Duodenal mucosa (tissue), 2 donors: ENCODE measurements around the gene DTNB.

Source experiments
- H3K27ac ChIP-seq: one replicate; pipeline ENCODE4 v1.7.0; 2013; ENCODE audit warnings: low read depth, low read length
- H3K27me3 ChIP-seq, 2 donors: one replicate each; pipeline ENCODE4 v1.7.0; 2013; ENCODE audit warnings: low read length in 2 of 2, control low read depth in 1 of 2; ENCODE audit not compliant: insufficient read depth in 2 of 2, control insufficient read depth in 1 of 2
- H3K36me3 ChIP-seq, 2 donors: one replicate each; pipeline ENCODE4 v1.7.0; 2013; ENCODE audit warnings: low read length in 2 of 2, control low read depth in 1 of 2; ENCODE audit not compliant: insufficient read depth in 2 of 2, control insufficient read depth in 1 of 2
- H3K4me1 ChIP-seq, 2 donors: one replicate each; pipeline ENCODE4 v1.7.0; 2013; ENCODE audit warnings: low read length in 2 of 2, control low read depth in 1 of 2; ENCODE audit not compliant: insufficient read depth in 2 of 2, control insufficient read depth in 1 of 2
- H3K4me3 ChIP-seq, 2 donors: one replicate each; pipeline ENCODE4 v1.7.0; 2013; ENCODE audit warnings: low read length in 2 of 2, low read depth in 1 of 2
- H3K9ac ChIP-seq, 2 donors: one replicate each; pipeline ENCODE4 v1.7.0; 2013; ENCODE audit warnings: low read length in 2 of 2, low read depth in 1 of 2
- H3K9me3 ChIP-seq, 2 donors: one replicate each; pipeline ENCODE4 v1.7.0; 2013; ENCODE audit warnings: low read length in 2 of 2, control low read depth in 1 of 2; ENCODE audit not compliant: control insufficient read depth in 1 of 2

DTNB gene

GRCh38 chr2:25378731-25379490, 294.5 kb downstream of the DTNB start:
- H3K4me1 ChIP-seq, result peaks cover 16 to 23% of the 10 kb centered on the region in 2 donors
- H3K27me3 ChIP-seq, result no peaks in the 10 kb centered on the region
- H3K4me3 ChIP-seq, result no peak overlapping the region
- no peak overlapping the region for H3K27ac ChIP-seq
- H3K9me3 ChIP-seq, result no peaks in the 10 kb centered on the region
- H3K9ac ChIP-seq, result no peak overlapping the region
- H3K36me3 ChIP-seq, result no peaks in the 10 kb centered on the region

GRCh38 chr2:25377822-25378421, 295.5 kb downstream of the DTNB start:
- H3K27ac ChIP-seq, result no peak overlapping the region
- H3K4me1 ChIP-seq, result peaks cover 16 to 23% of the 10 kb centered on the region in 2 donors
- no peak overlapping the region for H3K9ac ChIP-seq

GRCh38 chr2:25376750-25377621, 296.4 kb downstream of the DTNB start:
- Histone ChIP-seq H3K27ac (peak overlapping the region; percentile 27), H3K4me1 (peaks cover 16 to 23% of the 10 kb centered on the region in 2 donors), H3K4me3 (peak overlapping the region; percentile 48 to 51), H3K36me3 (no peaks in the 10 kb centered on the region), H3K9ac (peak overlapping the region in 1 of 2 donors; percentile 51), H3K27me3 (no peaks in the 10 kb centered on the region), H3K9me3 (no peaks in the 10 kb centered on the region)

More at GRCh38 chr2:25377822-25378421, 295.5 kb downstream of the DTNB start:
- no peaks in the 10 kb centered on the region for H3K9me3 ChIP-seq
- no peaks in the 10 kb centered on the region for H3K27me3 ChIP-seq
- no peak overlapping the region for H3K4me3 ChIP-seq
- no peaks in the 10 kb centered on the region for H3K36me3 ChIP-seq

- H3K27ac ChIP-seq, result no peak overlapping the region
- H3K4me1 ChIP-seq, result peaks cover 16 to 23% of the 10 kb centered on the region in 2 donors
Measured at GRCh38 chr2:25375989-25376545, 297.3 kb downstream of the DTNB start.

GRCh38 chr2:25375371-25375988, 297.9 kb downstream of the DTNB start:
- Histone ChIP-seq H3K4me1 (peaks cover 16 to 23% of the 10 kb centered on the region in 2 donors), H3K9me3 (no peaks in the 10 kb centered on the region), H3K36me3 (no peaks in the 10 kb centered on the region), H3K27ac (no peak overlapping the region), H3K4me3 (no peak overlapping the region), H3K27me3 (no peaks in the 10 kb centered on the region), H3K9ac (no peak overlapping the region)

More at GRCh38 chr2:25375989-25376545, 297.3 kb downstream of the DTNB start:
- Histone ChIP-seq H3K36me3 (no peaks in the 10 kb centered on the region), H3K4me3 (peak overlapping the region; percentile 48 to 51), H3K9ac (peak overlapping the region in 1 of 2 donors; percentile 51), H3K27me3 (no peaks in the 10 kb centered on the region), H3K9me3 (no peaks in the 10 kb centered on the region)

- Histone ChIP-seq H3K9ac (no peak overlapping the region), H3K4me1 (peaks cover 16 to 23% of the 10 kb centered on the region in 2 donors), H3K36me3 (no peaks in the 10 kb centered on the region), H3K27ac (no peak overlapping the region), H3K27me3 (no peaks in the 10 kb centered on the region), H3K4me3 (no peak overlapping the region), H3K9me3 (no peaks in the 10 kb centered on the region)
Measured at GRCh38 chr2:25374827-25375226, 298.6 kb downstream of the DTNB start.

GRCh38 chr2:25374411-25374810, 299.0 kb downstream of the DTNB start:
- Histone ChIP-seq H3K27ac (no peak overlapping the region), H3K4me1 (peaks cover 16 to 23% of the 10 kb centered on the region in 2 donors), H3K9ac (no peak overlapping the region), H3K27me3 (no peaks in the 10 kb centered on the region), H3K9me3 (no peaks in the 10 kb centered on the region), H3K4me3 (no peak overlapping the region), H3K36me3 (no peaks in the 10 kb centered on the region)

GRCh38 chr2:25373269-25373981, 300.0 kb downstream of the DTNB start:
- Histone ChIP-seq H3K27ac (no peak overlapping the region), H3K27me3 (no peaks in the 10 kb centered on the region), H3K9ac (no peak overlapping the region), H3K4me1 (peaks cover 16 to 17% of the 10 kb centered on the region in 2 donors), H3K36me3 (no peaks in the 10 kb centered on the region), H3K4me3 (no peak overlapping the region), H3K9me3 (no peaks in the 10 kb centered on the region)
